SK-N-SH (cell line): ENCODE results near the gene EIF5A2.

Source experiments
- CTCF ChIP-seq: fragments of 200-600 bp; sonication (generic); IDR thresholded peaks from 2 replicates; pipeline ENCODE4 v1.6.1; 2017; ENCODE audit warnings: antibody characterized with exemption, mild to moderate bottlenecking, moderate library complexity
- EP300 ChIP-seq, 2 experiments: IDR thresholded peaks; 2 replicates each; pipeline versions ENCODE4 v1.4.0 to v1.6.1; 2012; ENCODE audit warnings: borderline replicate concordance in 1 of 2, low read depth in 1 of 2, low read length in 1 of 2
- EZH2phosphoT487 ChIP-seq: fragments of 200-600 bp; sonication (generic); IDR thresholded peaks from 2 replicates; pipeline ENCODE4 v1.6.1; 2017; ENCODE audit warnings: low read depth, mixed run types, mild to moderate bottlenecking, antibody characterized with exemption, moderate library complexity, borderline replicate concordance
- NFIC ChIP-seq: IDR thresholded peaks from 2 replicates; pipeline ENCODE4 v1.4.0; 2012; ENCODE audit warnings: borderline replicate concordance
- RFX5 ChIP-seq: IDR thresholded peaks from 2 replicates; pipeline ENCODE4 v1.6.1; 2012; ENCODE audit warnings: mild to moderate bottlenecking, improper control_type of control experiment, low read length
- TF ChIP-seq, protein P1 (sequence below): IDR thresholded peaks from 2 replicates; pipeline ENCODE4 v1.6.1; 2012; ENCODE audit warnings: mild to moderate bottlenecking, low read depth, low read length, moderate library complexity

DNA sequence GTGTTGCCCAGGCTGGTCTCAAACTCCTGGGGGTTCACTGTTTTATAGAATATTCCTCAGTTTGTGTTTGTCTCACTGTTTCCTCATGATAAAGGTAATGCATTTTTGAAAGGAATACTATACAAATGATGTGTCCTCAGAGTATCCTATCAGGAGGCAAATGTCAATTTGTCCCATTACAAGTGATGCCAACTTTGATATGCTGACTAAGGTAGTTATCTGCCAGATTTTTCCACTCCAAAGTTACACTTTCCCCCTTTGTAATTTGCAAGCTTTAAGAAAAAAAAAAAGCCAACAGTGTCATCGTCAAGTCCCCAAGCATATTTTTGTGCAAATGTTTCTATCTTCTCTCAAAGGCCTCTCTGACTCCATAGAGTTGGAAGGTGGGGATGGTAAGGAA is 9.0 kb downstream of the EIF5A2 start:
- no peak for TF ChIP-seq NFIC
- no peak for TF ChIP-seq EZH2phosphoT487
- TF ChIP-seq RFX5, result no peak
- TF ChIP-seq, protein P1, sequence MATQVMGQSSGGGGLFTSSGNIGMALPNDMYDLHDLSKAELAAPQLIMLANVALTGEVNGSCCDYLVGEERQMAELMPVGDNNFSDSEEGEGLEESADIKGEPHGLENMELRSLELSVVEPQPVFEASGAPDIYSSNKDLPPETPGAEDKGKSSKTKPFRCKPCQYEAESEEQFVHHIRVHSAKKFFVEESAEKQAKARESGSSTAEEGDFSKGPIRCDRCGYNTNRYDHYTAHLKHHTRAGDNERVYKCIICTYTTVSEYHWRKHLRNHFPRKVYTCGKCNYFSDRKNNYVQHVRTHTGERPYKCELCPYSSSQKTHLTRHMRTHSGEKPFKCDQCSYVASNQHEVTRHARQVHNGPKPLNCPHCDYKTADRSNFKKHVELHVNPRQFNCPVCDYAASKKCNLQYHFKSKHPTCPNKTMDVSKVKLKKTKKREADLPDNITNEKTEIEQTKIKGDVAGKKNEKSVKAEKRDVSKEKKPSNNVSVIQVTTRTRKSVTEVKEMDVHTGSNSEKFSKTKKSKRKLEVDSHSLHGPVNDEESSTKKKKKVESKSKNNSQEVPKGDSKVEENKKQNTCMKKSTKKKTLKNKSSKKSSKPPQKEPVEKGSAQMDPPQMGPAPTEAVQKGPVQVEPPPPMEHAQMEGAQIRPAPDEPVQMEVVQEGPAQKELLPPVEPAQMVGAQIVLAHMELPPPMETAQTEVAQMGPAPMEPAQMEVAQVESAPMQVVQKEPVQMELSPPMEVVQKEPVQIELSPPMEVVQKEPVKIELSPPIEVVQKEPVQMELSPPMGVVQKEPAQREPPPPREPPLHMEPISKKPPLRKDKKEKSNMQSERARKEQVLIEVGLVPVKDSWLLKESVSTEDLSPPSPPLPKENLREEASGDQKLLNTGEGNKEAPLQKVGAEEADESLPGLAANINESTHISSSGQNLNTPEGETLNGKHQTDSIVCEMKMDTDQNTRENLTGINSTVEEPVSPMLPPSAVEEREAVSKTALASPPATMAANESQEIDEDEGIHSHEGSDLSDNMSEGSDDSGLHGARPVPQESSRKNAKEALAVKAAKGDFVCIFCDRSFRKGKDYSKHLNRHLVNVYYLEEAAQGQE, result no peak
- TF ChIP-seq CTCF, result no peak
- no peak for TF ChIP-seq EP300 (IDR thresholded peaks at IDR 0.05; ENCODE audit: borderline replicate concordance in 1 of 2, low read depth in 1 of 2, low read length in 1 of 2)
